HepG2 (cell line): ENCODE results near the gene RGP1. TPM values are rescaled to one million over a fixed set of nuclear protein-coding genes. Genes with fewer than 3 reads are reported as not detected.

Experiments used
- ATAC-seq: fragments of 200-7000 bp; cut with Tn5 transposase; 3 replicates; pipeline ENCODE4 v1.9.1; 2020; ENCODE audit warnings: mild to moderate bottlenecking, moderate library complexity
- BruUV-seq: library from RNA; stranded (reverse); fragments of 400-500 nt; replicated peaks from 2 replicates; lab custom pipeline; 2021; lab: Mats Ljungman, UMichigan
- CTCF ChIA-PET: fragments of 300-600 bp; formaldehyde crosslinking; extraction: SDS; loops from one replicate; lab custom pipeline; 2021; ENCODE audit warnings: low total read pairs, inconsistent platforms, low intra/inter-chr PET ratio; lab: Yijun Ruan, JAX
- POLR2A ChIA-PET: fragments of 350-600 bp; sonication (Branson Sonifier 250); formaldehyde crosslinking; loops from one replicate; lab custom pipeline; 2020; ENCODE audit warnings: antibody characterized with exemption, inconsistent platforms; lab: Yijun Ruan, JAX
- DNase-seq: peaks from one replicate; pipeline ENCODE4 v3.0.0-alpha.2; 2015; ENCODE audit warnings: low spot score
- FAIRE-seq: peaks from 3 replicates; lab custom pipeline; 2011; peaks lifted over from hg19 to GRCh38; lab: Jason Lieb, UNC
- H2AFZ ChIP-seq: one replicate; pipeline ENCODE4 v1.6.1; 2011; ENCODE audit warnings: low read length, inconsistent platforms
- H3K27ac ChIP-seq: fragments of 300-600 bp; 3 replicates; pipeline ENCODE4 v1.8.0; 2011; ENCODE audit warnings: mixed run types, mild to moderate bottlenecking, mixed read lengths, low read length, inconsistent platforms; ENCODE audit not compliant: insufficient read depth; ENCODE audit errors: extremely low read length
- H3K27me3 ChIP-seq, 2 experiments: fragments of 200-600 bp in 1 of 2; 2 replicates in 1 of 2; 3 replicates in 1 of 2; pipeline versions ENCODE4 v1.6.0 to v1.8.0; 2011; ENCODE audit warnings: low read length in 2 of 2, mild to moderate bottlenecking in 2 of 2, moderate library complexity in 2 of 2, inconsistent platforms in 1 of 2; ENCODE audit not compliant: insufficient read depth in 2 of 2, control insufficient read depth in 1 of 2
- H3K36me3 ChIP-seq, 2 experiments: fragments of 200-600 bp in 1 of 2; replicated peaks in 1 of 2; 2 replicates in 1 of 2; 3 replicates in 1 of 2; pipeline versions ENCODE4 v1.5.1 to v1.8.0; 2011; ENCODE audit warnings: low read length in 2 of 2, inconsistent platforms in 1 of 2; ENCODE audit not compliant: insufficient read depth in 2 of 2, control insufficient read depth in 1 of 2
- H3K4me1 ChIP-seq: 2 replicates; pipeline ENCODE4 v1.5.1; 2012; ENCODE audit warnings: low read length, inconsistent platforms; ENCODE audit not compliant: insufficient read depth
- H3K4me2 ChIP-seq: 2 replicates; pipeline ENCODE4 v1.6.0; 2011; ENCODE audit warnings: low read depth, low read length, inconsistent platforms
- H3K4me3 ChIP-seq, 3 experiments: fragments of 200-600 bp in 1 of 3; sonication (generic), shearing (Covaris generic) in 1 of 3; replicated peaks in 1 of 3; 2 replicates each; pipeline ENCODE4 v1.5.1; 2011 to 2016; ENCODE audit warnings: low read length in 3 of 3, inconsistent platforms in 2 of 3, low read depth in 2 of 3, mild to moderate bottlenecking in 2 of 3, control low read depth in 1 of 3, mixed read lengths in 1 of 3; ENCODE audit not compliant: insufficient read depth in 1 of 3
- H3K79me2 ChIP-seq: one replicate; pipeline ENCODE4 v1.6.1; 2011; ENCODE audit warnings: low read length, inconsistent platforms; ENCODE audit not compliant: insufficient read depth
- H3K9ac ChIP-seq: 2 replicates; pipeline ENCODE4 v1.6.0; 2011; ENCODE audit warnings: mild to moderate bottlenecking, low read depth, low read length, inconsistent platforms; ENCODE audit not compliant: insufficient read depth
- H3K9me3 ChIP-seq: 2 replicates; pipeline ENCODE4 v1.5.1; 2012; ENCODE audit warnings: mild to moderate bottlenecking, low read length
- H4K20me1 ChIP-seq: 2 replicates; pipeline ENCODE4 v1.6.0; 2011; ENCODE audit warnings: inconsistent platforms, mild to moderate bottlenecking, low read length, moderate library complexity; ENCODE audit not compliant: insufficient read depth
- FOXP1 ChIP-seq, 2 experiments: fragments of 450-650 bp in 1 of 2; IDR thresholded peaks; 2 replicates each; pipeline ENCODE4 v1.6.1; 2017 to 2018; ENCODE audit warnings: antibody characterized with exemption in 1 of 2
- RBFOX2 ChIP-seq: fragments of 200-400 bp; formaldehyde crosslinking; IDR thresholded peaks from 2 replicates; pipeline ENCODE4 v1.6.1; 2017; ENCODE audit warnings: low read depth, mild to moderate bottlenecking, low read length
- RBM22 ChIP-seq: fragments of 200-400 bp; formaldehyde crosslinking; optimal IDR thresholded peaks from 2 replicates; pipeline ENCODE3; 2017; ENCODE audit warnings: mild to moderate bottlenecking, low read length, moderate library complexity
- ZNF318 ChIP-seq: sonication (generic); formaldehyde crosslinking; IDR thresholded peaks from 2 replicates; pipeline ENCODE4 v1.4.0; 2020; ENCODE audit warnings: mild to moderate bottlenecking, missing genetic modification reagents
- WGBS: methylation state at CpG from one replicate; pipeline ENCODE4 v1.1.6; 2017; ENCODE audit warnings: low lambda C conversion rate; 5-methylcytosine and 5-hydroxymethylcytosine counted together
- in situ Hi-C: cut with HindIII; loops from 2 replicates; pipeline ENCODE4 v1.10.0; 2017; ENCODE audit warnings: low pct_unique_long_range_greater_than_20kb; ENCODE audit not compliant: extremely low pct_ligation_motif_present
- intact Hi-C: fragments of 100-400 bp; cut with micrococcal nuclease; formaldehyde crosslinking; loops from one replicate; pipeline ENCODE4 v1.10.0; 2022; ENCODE audit not compliant: unreplicated experiment
- polyA plus RNA-seq, 8 experiments: library from polyadenylated mRNA; depleted of rRNA in 3 of 8; stranded (reverse) in 7 of 8; unstranded in 1 of 8; fragments of >200 nt; fragmentation: Illumina TruSeq in 4 of 8; extraction: Trizol in 4 of 8; gene quantifications; 2 replicates each; pipeline versions ENCODE4 v1.2.1 to v1.2.3, GENCODE V29; 2011 to 2016; ENCODE audit warnings: low read depth in 4 of 8, missing spikeins in 1 of 8, mixed read lengths in 1 of 8; ENCODE audit not compliant: insufficient read depth in 1 of 8
- total RNA-seq, 5 experiments: library from RNA; depleted of rRNA; stranded (reverse); fragments of >200 nt; fragmentation: Illumina TruSeq; extraction: Trizol; gene quantifications; 2 replicates each; pipeline ENCODE4 v1.2.3, GENCODE V29; 2016; ENCODE audit warnings: low read depth in 1 of 5

Gene RGP1
- total and polyA plus RNA-seq, 2 of the 13 experiments (the other 11 are each of a cell fraction or from before 2014, with no cell fraction given) = 12.7 to 21.0 TPM

GRCh38 chr9:35740243-35740642 lies 8.8 kb upstream of the RGP1 start:
- intact Hi-C loops = no loop called here
- DNase-seq = no peak
- H4K20me1 ChIP-seq = peaks cover 7% of the 10 kb centered on the region
- H3K9ac ChIP-seq = no peak overlapping the region
- WGBS = 71% methylated on average over 2 of the region's 6 CpGs
- POLR2A ChIA-PET = interaction anchor here (1.3 to 2.5 kb wide), 2 partner anchors 8 kb away, joined by 6 to 11 read pairs; partner anchors contain the start of genes CREB3, GBA2, RGP1 and TLN1
- H2AFZ ChIP-seq = no peak overlapping the region
- peaks cover 11% of the 10 kb centered on the region for H3K4me1 ChIP-seq
- peaks cover 53 to 94% of the 10 kb centered on the region in 2 experiments for H3K36me3 ChIP-seq
- in situ Hi-C loops = no loop called here
- no peak for ATAC-seq
- no peak overlapping the region for H3K4me3 ChIP-seq
- no TSS peak for BruUV-seq
- no peak overlapping the region for H3K4me2 ChIP-seq
- CTCF ChIA-PET = no interaction called here
- H3K9me3 ChIP-seq = no peaks in the 10 kb centered on the region
- peaks cover 18% of the 10 kb centered on the region for H3K79me2 ChIP-seq
- H3K27me3 ChIP-seq = no peaks in the 10 kb centered on the region
- TF ChIP-seq RBFOX2 (peak; percentile 39; the same call in 1 of the 2 replicates), RBM22 (peak; percentile 14), FOXP1 (IDR thresholded peaks at IDR 0.05) (no peak), FOXP1 (CRISPR knock-in tag; IDR thresholded peaks at IDR 0.05) (no peak)
- no peak for FAIRE-seq
- H3K27ac ChIP-seq = no peak overlapping the region

GRCh38 chr9:35741740-35742139 lies 7.3 kb upstream of the RGP1 start:
- DNase-seq = no peak
- FAIRE-seq = no peak
- no peak for ATAC-seq
- no peak overlapping the region for H3K27ac ChIP-seq
- H3K4me1 ChIP-seq = peaks cover 23% of the 10 kb centered on the region
- POLR2A ChIA-PET = interaction anchor here (2.5 kb wide), 1 partner anchor 10 kb away, joined by 11 read pairs; the partner anchor contains the start of genes CREB3 and TLN1
- no peak overlapping the region for H3K4me2 ChIP-seq
- BruUV-seq = no TSS peak
- no peaks in the 10 kb centered on the region for H3K9me3 ChIP-seq
- peaks cover 19% of the 10 kb centered on the region for H4K20me1 ChIP-seq
- H3K79me2 ChIP-seq = peaks cover 33% of the 10 kb centered on the region
- intact Hi-C loops (no loop called here), in situ Hi-C loops (no loop called here)
- CTCF ChIA-PET = no interaction called here
- H3K36me3 ChIP-seq = peaks cover 48 to 79% of the 10 kb centered on the region in 2 experiments
- no peak overlapping the region for H3K4me3 ChIP-seq
- 94% methylated on average over 7 of the region's 7 CpGs for WGBS
- H2AFZ ChIP-seq = no peak overlapping the region
- no peak overlapping the region for H3K9ac ChIP-seq
- no peaks in the 10 kb centered on the region for H3K27me3 ChIP-seq
- peak; percentile 49; the same call in 1 of the 2 replicates for TF ChIP-seq RBFOX2
- TF ChIP-seq ZNF318 (CRISPR knock-in tag) = no peak
